ENCODE results near the gene CALML6. TPM values are rescaled to one million over a fixed set of nuclear protein-coding genes. Genes with fewer than 3 reads are reported as not detected.

CALML6 gene
- total and polyA plus RNA-seq, 2 of the 4 experiments (the other 2 are of a cell fraction), result 0.91 TPM; not detected in 1

DNA sequence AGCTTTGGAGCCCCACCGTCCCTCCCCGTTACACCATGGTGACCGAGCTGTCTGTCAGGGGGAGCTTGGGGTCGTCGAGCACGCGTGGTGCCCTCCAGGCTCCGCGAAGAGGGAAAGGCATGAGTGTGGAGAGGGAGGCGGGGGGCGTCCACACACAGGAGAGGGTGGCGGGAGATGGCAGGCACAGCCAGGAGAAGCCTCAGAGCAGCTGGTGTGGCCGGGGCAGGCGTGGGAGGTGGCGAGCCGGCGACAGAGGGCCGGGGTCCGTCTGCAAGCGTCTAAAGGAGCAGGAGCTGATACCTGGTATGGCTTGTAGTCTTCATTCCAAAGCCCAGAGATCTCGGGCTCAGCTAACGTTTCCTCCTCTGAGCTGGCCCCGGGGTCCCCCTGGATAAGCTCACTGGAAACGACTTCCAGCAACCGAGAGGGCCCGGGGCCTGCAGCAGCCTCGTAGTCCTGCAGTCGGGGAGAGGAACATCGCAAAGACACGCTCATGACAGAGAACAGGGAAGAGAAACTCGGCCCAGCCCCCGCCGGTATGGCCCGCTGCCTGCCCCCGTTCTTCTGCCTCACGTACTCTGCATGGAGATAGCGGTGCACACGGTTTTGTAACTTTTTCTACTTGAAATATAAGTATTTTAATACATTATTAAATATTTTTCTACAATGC, 51.1 kb downstream of the CALML6 start:
- Histone ChIP-seq H3K56ac (ENCODE audit: extremely low read depth, insufficient read depth, low read length) (no peak overlapping the region), H3K27me3 (ENCODE audit: control insufficient read depth, insufficient read depth, low read length) (peaks cover 29% of the 10 kb centered on the region), H3K36me3 (ENCODE audit: control insufficient read depth, insufficient read depth, low read length) (no peaks in the 10 kb centered on the region), H2AK5ac (ENCODE audit: low read depth, low read length) (no peak overlapping the region), H4K5ac (ENCODE audit: low read depth, low read length) (no peak overlapping the region), H2BK15ac (ENCODE audit: low read depth, low read length) (no peak overlapping the region), H3K14ac (replicated peaks; ENCODE audit: low read depth, low read length) (no peak overlapping the region), H2BK120ac (ENCODE audit: low read depth, low read length) (no peak overlapping the region), H3K18ac (ENCODE audit: low read depth, low read length) (no peak overlapping the region), H4K20me1 (ENCODE audit: insufficient read depth, low read length) (0 out of 2 replicates have a peak, but pooled peaks cover 5% of the 10 kb centered on the region), H2BK5ac (ENCODE audit: low read depth, low read length, poor library complexity, severe bottlenecking) (no peak overlapping the region), H3K4me2 (ENCODE audit: low read depth, low read length) (no peak overlapping the region), H3K4me3 (ENCODE audit: insufficient read depth, low read depth, low read length) (no peak overlapping the region), H4K91ac (ENCODE audit: insufficient read depth, low read depth, low read length) (no peak overlapping the region), H3K4me1 (ENCODE audit: control insufficient read depth, insufficient read depth, low read length) (no peaks in the 10 kb centered on the region), H4K8ac (ENCODE audit: low read depth in 2 of 2, low read length in 2 of 2) (no peak overlapping the region), H3K9me1 (ENCODE audit: insufficient read depth, low read length) (no peaks in the 10 kb centered on the region), H2AFZ (replicated peaks; ENCODE audit: low read length, poor library complexity) (no peak overlapping the region), H3K27ac (ENCODE audit: insufficient read depth, low read length) (no peak overlapping the region), H3K9ac (ENCODE audit: low read depth, low read length) (no peak overlapping the region), H2AK9ac (replicated peaks; ENCODE audit: low read depth, low read length, poor library complexity) (no peak overlapping the region), H3K4ac (ENCODE audit: low read depth, low read length) (no peak overlapping the region), H2BK20ac (ENCODE audit: low read depth, low read length) (no peak overlapping the region), H3K9me3 (ENCODE audit: control insufficient read depth, insufficient read depth, low read length) (peaks cover 1% of the 10 kb centered on the region; the same call in 1 of the 2 replicates), H3K23ac (ENCODE audit: low read depth, low read length) (no peak overlapping the region), H3K79me1 (ENCODE audit: low read depth in 1 of 2, low read length in 2 of 2) (no peaks in the 10 kb centered on the region)
- CTCF ChIA-PET, result no interaction called here
- TF ChIP-seq RFX5 (IDR thresholded peaks at IDR 0.05; ENCODE audit: low read depth, low read length) (no peak), CHD1 (IDR thresholded peaks at IDR 0.05; ENCODE audit: low read depth, low read length) (no peak), RAD21 (IDR thresholded peaks at IDR 0.05; ENCODE audit: low read length) (no peak)
- WGBS, 2 experiments (ENCODE audit: extremely low coverage in 2 of 2, insufficient read length in 1 of 2), result 25% methylated on average over 13 of the region's 38 CpGs; no CpG with 5 or more reads in 1 of the 2 experiments
- DNase-seq (no peak), ATAC-seq (ENCODE audit: low read depth) (no peak)
- BruUV-seq (replicated peaks), result no TSS peak
- in situ Hi-C loops (cut with MboI; ENCODE audit: low sequenced_read_pairs), result loop anchor here (10.0 to 25.0 kb wide), 2 partner anchors 189 to 396 kb away; no protein-coding TSS in a partner anchor
- POLR2A ChIA-PET (ENCODE audit: unreplicated experiment), result no interaction called here
- dilution Hi-C loops (cut with HindIII; ENCODE audit: low sequenced_read_pairs, unreplicated experiment), result no loop called here
- intact Hi-C loops (cut with micrococcal nuclease), result no loop called here

Other genes starting within 250 kb of the CALML6 start
- 13.9 and 14.9 TPM in 2 replicates for gene SLC35E2B, start 222.5 kb upstream of the CALML6 start, total RNA-seq (2012; rRNA removed)
- 25.1 and 30.2 TPM in 2 replicates for gene SLC35E2B, start 222.5 kb upstream of the CALML6 start, polyA plus RNA-seq (2012; rRNA removed)
- gene CDK11A, start 190.9 kb upstream of the CALML6 start, total RNA-seq (2012; rRNA removed), result 1.8 and 5.8 TPM in 2 replicates
- 17.1 and 20.0 TPM in 2 replicates for gene CDK11A, start 190.9 kb upstream of the CALML6 start, polyA plus RNA-seq (2012; rRNA removed)
- 12.5 and 13.6 TPM in 2 replicates for gene NADK, start 136.8 kb upstream of the CALML6 start, total RNA-seq (2012; rRNA removed)
- gene NADK, start 136.8 kb upstream of the CALML6 start, polyA plus RNA-seq (2012; rRNA removed), result 56.1 and 57.5 TPM in 2 replicates
- 73.5 and 74.7 TPM in 2 replicates for gene GNB1, start 24.2 kb upstream of the CALML6 start, total RNA-seq (2012; rRNA removed)
- gene GNB1, start 24.2 kb upstream of the CALML6 start, polyA plus RNA-seq (2012; rRNA removed), result 366 and 371 TPM in 2 replicates
- gene TMEM52, start 4.0 kb downstream of the CALML6 start, total RNA-seq (2012; rRNA removed), result 0.28 and 0.54 TPM in 2 replicates
- 1.3 and 1.9 TPM in 2 replicates for gene TMEM52, start 4.0 kb downstream of the CALML6 start, polyA plus RNA-seq (2012; rRNA removed)
- gene CFAP74, start 88.5 kb downstream of the CALML6 start, total RNA-seq (2012; rRNA removed), result not detected in 2 replicates
- gene CFAP74, start 88.5 kb downstream of the CALML6 start, polyA plus RNA-seq (2012; rRNA removed), result not detected in 2 replicates
- gene GABRD, start 104.1 kb downstream of the CALML6 start, total RNA-seq (2012; rRNA removed), result not detected in 2 replicates
- gene GABRD, start 104.1 kb downstream of the CALML6 start, polyA plus RNA-seq (2012; rRNA removed), result not detected in 2 replicates
- 2.0 and 2.8 TPM in 2 replicates for gene PRKCZ, start 135.2 kb downstream of the CALML6 start, total RNA-seq (2012; rRNA removed)
- 3.5 and 4.4 TPM in 2 replicates for gene PRKCZ, start 135.2 kb downstream of the CALML6 start, polyA plus RNA-seq (2012; rRNA removed)

All from IMR-90 (cell line).